Cerebellar cortex (tissue), 1 donor: ENCODE results near the gene BRINP2.

Experiments
- DNase-seq: peaks from one replicate; pipeline ENCODE4 v3.0.0-alpha.2; 2015; ENCODE audit warnings: low spot score

The BRINP2 gene

GRCh38 chr1:177223359-177223758 lies 52.6 kb downstream of the BRINP2 start:
- DNase-seq: no peak

- no peak for DNase-seq
Measured at GRCh38 chr1:177227978-177228692, 57.4 kb downstream of the BRINP2 start.

GRCh38 chr1:177228693-177229065 lies 57.9 kb downstream of the BRINP2 start:
- no peak for DNase-seq

GRCh38 chr1:177229781-177230180 lies 59.0 kb downstream of the BRINP2 start:
- no peak for DNase-seq

- DNase-seq: no peak
Measured at GRCh38 chr1:177230228-177231016, 59.7 kb downstream of the BRINP2 start.

GRCh38 chr1:177235350-177235749 lies 64.6 kb downstream of the BRINP2 start:
- no peak for DNase-seq

- DNase-seq: no peak
Measured at GRCh38 chr1:177236962-177237361, 66.2 kb downstream of the BRINP2 start.

GRCh38 chr1:177238967-177239366 lies 68.2 kb downstream of the BRINP2 start:
- no peak for DNase-seq

- DNase-seq: no peak
Measured at GRCh38 chr1:177239792-177240191, 69.0 kb downstream of the BRINP2 start.

GRCh38 chr1:177243773-177244172 lies 73.0 kb downstream of the BRINP2 start:
- DNase-seq: no peak

- no peak for DNase-seq
Measured at GRCh38 chr1:177246710-177247580, 76.2 kb downstream of the BRINP2 start.

GRCh38 chr1:177247623-177248176 lies 76.9 kb downstream of the BRINP2 start:
- DNase-seq: no peak

- no peak for DNase-seq
Measured at GRCh38 chr1:177248258-177248657, 77.5 kb downstream of the BRINP2 start.

- no peak for DNase-seq
Measured at GRCh38 chr1:177249231-177249630, 78.5 kb downstream of the BRINP2 start.

GRCh38 chr1:177252877-177253276 lies 82.1 kb downstream of the BRINP2 start:
- no peak for DNase-seq

GRCh38 chr1:177255411-177255810 lies 84.7 kb downstream of the BRINP2 start:
- DNase-seq: no peak

- peak; percentile 8 for DNase-seq
Measured at GRCh38 chr1:177256153-177257075, 85.7 kb downstream of the BRINP2 start.

- DNase-seq: no peak
Measured at GRCh38 chr1:177257128-177257527, 86.4 kb downstream of the BRINP2 start.

- no peak for DNase-seq
Measured at GRCh38 chr1:177257576-177257975, 86.8 kb downstream of the BRINP2 start.

- DNase-seq: no peak
Measured at GRCh38 chr1:177270863-177271262, 100.1 kb downstream of the BRINP2 start.

- no peak for DNase-seq
Measured at GRCh38 chr1:177273141-177273540, 102.4 kb downstream of the BRINP2 start.
